H1 (cell line): ENCODE measurements around the gene FAM107A. TPM values are rescaled to one million over a fixed set of nuclear protein-coding genes. Genes with fewer than 3 reads are reported as not detected.

Experiments used
- CTCF ChIP-seq, 3 experiments: IDR thresholded peaks; 1 replicate in 2 of 3; 2 replicates in 1 of 3; pipeline versions ENCODE4 v1.5.1 to v1.6.1; 2011; ENCODE audit warnings: low read length in 3 of 3, mild to moderate bottlenecking in 3 of 3, inconsistent platforms in 2 of 3, low read depth in 1 of 3, moderate library complexity in 1 of 3; ENCODE audit not compliant: insufficient read depth in 1 of 3; ENCODE audit errors: control extremely low read depth in 1 of 3
- GABPA ChIP-seq: IDR thresholded peaks from 2 replicates; pipeline ENCODE4 v1.6.1; 2011; ENCODE audit warnings: mild to moderate bottlenecking, low read length, moderate library complexity, borderline replicate concordance; ENCODE audit not compliant: insufficient read depth
- NANOG ChIP-seq: IDR thresholded peaks from 2 replicates; pipeline ENCODE4 v1.6.1; 2011; ENCODE audit warnings: low read length, low read depth, mild to moderate bottlenecking, inconsistent platforms; ENCODE audit not compliant: insufficient read depth, poor library complexity, severe bottlenecking
- RBBP5 ChIP-seq: IDR thresholded peaks from 2 replicates; pipeline ENCODE4 v1.7.1; 2012; ENCODE audit warnings: low read depth, mild to moderate bottlenecking, inconsistent platforms, low read length, moderate library complexity, borderline replicate concordance
- SIRT6 ChIP-seq: IDR thresholded peaks from one replicate; pipeline ENCODE4 v1.7.1; 2012; ENCODE audit warnings: low read length, inconsistent platforms
- polyA plus RNA-seq, 7 experiments: library from polyadenylated mRNA; depleted of rRNA in 3 of 7; stranded (reverse) in 5 of 7; unstranded in 2 of 7; fragments of >200 nt in 5 of 7; fragments of 200-250 nt in 2 of 7; gene quantifications; 1 replicate in 5 of 7; 2 replicates in 1 of 7; 4 replicates in 1 of 7; pipeline versions ENCODE4 v1.2.1 to v1.2.3, GENCODE V29; 2011 to 2013; ENCODE audit warnings: missing spikeins in 2 of 7, mixed read lengths in 2 of 7
- total RNA-seq: library from RNA; stranded (reverse); fragmentation: NEBNext Ultra II Directional; extraction: Animal tissue kit (Norgen Biotek cat#: 25700); gene quantifications from 2 replicates; pipeline ENCODE4 v1.2.1, GENCODE V29; 2021

FAM107A gene
- total and polyA plus RNA-seq, 2 of the 8 experiments (the other 6 are each of a cell fraction or from before 2014, with no cell fraction given), result 0.51 to 0.65 TPM

- TF ChIP-seq SIRT6 (no peak), RBBP5 (peak; percentile 62; the same call in 1 of the 2 replicates), NANOG (no peak), CTCF (IDR thresholded peaks at IDR 0.05; ENCODE audit: control extremely low read depth in 1 of 3, insufficient read depth in 1 of 3, low read depth in 1 of 3, low read length in 3 of 3) (peak; percentile 68 to 82 (median 77)), GABPA (peak; percentile 71; the same call in 1 of the 2 replicates)
Observed at GRCh38 chr3:58585005-58585786, 8.0 kb upstream of the FAM107A start (continued).
